B cell (primary cell): Measurements from ENCODE around the gene KCTD17. TPM values are rescaled to one million over a fixed set of nuclear protein-coding genes. Genes with fewer than 3 reads are reported as not detected.

ENCODE experiments used
- ATAC-seq: fragments of 200-7000 bp; cut with Tn5 transposase; one replicate; pipeline ENCODE4 v1.10.0; 2021; ENCODE audit warnings: low read depth, mild to moderate bottlenecking, moderate number of reproducible peaks, moderate library complexity
- CTCF ChIA-PET: fragments of 350-600 bp; sonication (Branson Sonifier 250); formaldehyde crosslinking; loops from one replicate; lab custom pipeline; 2021; ENCODE audit warnings: antibody characterized with exemption, inconsistent platforms; lab: Charles Lee
- POLR2A ChIA-PET: fragments of 350-600 bp; sonication (Branson Sonifier 250); formaldehyde crosslinking; loops from one replicate; lab custom pipeline; 2021; ENCODE audit warnings: antibody characterized with exemption; lab: Charles Lee
- DNase-seq: peaks from one replicate; pipeline ENCODE4 v3.0.0; 2013
- H2AFZ ChIP-seq: 2 replicates; pipeline ENCODE4 v1.6.1; 2012; ENCODE audit warnings: mild to moderate bottlenecking, low read depth, low read length; ENCODE audit not compliant: insufficient read depth, poor library complexity, severe bottlenecking
- H3K27ac ChIP-seq, 2 donors: 1 replicate in 1 of 2; 2 replicates in 1 of 2; pipeline ENCODE4 v1.5.1; 2012 to 2013; ENCODE audit warnings: low read length in 2 of 2, mild to moderate bottlenecking in 2 of 2, moderate library complexity in 1 of 2
- H3K27me3 ChIP-seq, 4 experiments: fragments of 200-600 bp in 1 of 4; sonication (generic) in 1 of 4; replicated peaks in 1 of 4; 1 replicate in 2 of 4; 2 replicates in 2 of 4; pipeline versions ENCODE4 v1.6.1 to v1.7.0; 2013 to 2016; ENCODE audit warnings: low read length in 3 of 4, mild to moderate bottlenecking in 2 of 4, mixed read lengths in 1 of 4, moderate library complexity in 1 of 4; ENCODE audit not compliant: insufficient read depth in 4 of 4, control insufficient read depth in 3 of 4; ENCODE audit errors: control extremely low read depth in 1 of 4
- H3K36me3 ChIP-seq, 2 experiments: replicated peaks in 1 of 2; 1 replicate in 1 of 2; 2 replicates in 1 of 2; pipeline versions ENCODE4 v1.6.1 to v1.7.1; 2013; ENCODE audit warnings: low read length in 1 of 2; ENCODE audit not compliant: insufficient read depth in 2 of 2, control insufficient read depth in 1 of 2; ENCODE audit errors: control extremely low read depth in 1 of 2, extremely low read depth in 1 of 2
- H3K4me1 ChIP-seq, 2 donors: fragments of 200-600 bp in 1 of 2; sonication (generic) in 1 of 2; 1 replicate in 1 of 2; 2 replicates in 1 of 2; pipeline versions ENCODE4 v1.5.1 to v1.6.1; 2013 to 2017; ENCODE audit warnings: low read length in 2 of 2; ENCODE audit not compliant: control insufficient read depth in 2 of 2, insufficient read depth in 2 of 2
- H3K4me2 ChIP-seq: replicated peaks from 2 replicates; pipeline ENCODE3; 2012; ENCODE audit warnings: mild to moderate bottlenecking, low read depth, low read length; ENCODE audit not compliant: poor library complexity, severe bottlenecking
- H3K4me3 ChIP-seq, 5 experiments: fragments of 200-600 bp in 1 of 5; sonication (generic) in 1 of 5; 1 replicate in 3 of 5; 2 replicates in 2 of 5; pipeline versions ENCODE4 v1.5.1 to v1.7.0; 2011 to 2016; ENCODE audit warnings: low read length in 4 of 5, mild to moderate bottlenecking in 4 of 5, low read depth in 2 of 5, control low read depth in 1 of 5, moderate library complexity in 1 of 5; ENCODE audit not compliant: insufficient read depth in 1 of 5; ENCODE audit errors: control extremely low read depth in 1 of 5, extremely low read depth in 1 of 5
- H3K79me2 ChIP-seq: fragments of 200-600 bp; sonication (generic); one replicate; pipeline ENCODE4 v1.6.0; 2016; ENCODE audit warnings: low read length; ENCODE audit not compliant: control insufficient read depth, insufficient read depth
- H3K9ac ChIP-seq: fragments of 200-600 bp; sonication (generic); 2 replicates; pipeline ENCODE4 v1.6.1; 2017; ENCODE audit warnings: mild to moderate bottlenecking, low read length, moderate library complexity
- H3K9me3 ChIP-seq, 3 donors: one replicate each; pipeline versions ENCODE4 v1.6.1 to v1.7.1; 2013; ENCODE audit warnings: low read length in 2 of 3; ENCODE audit not compliant: control insufficient read depth in 2 of 3, insufficient read depth in 1 of 3; ENCODE audit errors: control extremely low read depth in 1 of 3
- H4K20me1 ChIP-seq: 2 replicates; pipeline ENCODE4 v1.6.0; 2012; ENCODE audit warnings: mild to moderate bottlenecking, low read length; ENCODE audit not compliant: insufficient read depth, control insufficient read depth, poor library complexity, severe bottlenecking
- H3K27ac Mint-ChIP-seq: one replicate; pipeline ENCODE4 v1.8.0; 2021; ENCODE audit warnings: mixed read lengths
- H3K27me3 Mint-ChIP-seq: one replicate; pipeline ENCODE4 v1.8.0; 2021; ENCODE audit warnings: mixed read lengths
- H3K4me1 Mint-ChIP-seq: one replicate; pipeline ENCODE4 v1.8.0; 2021; ENCODE audit warnings: mixed read lengths
- H3K4me3 Mint-ChIP-seq: one replicate; pipeline ENCODE4 v1.8.0; 2021; ENCODE audit warnings: mixed read lengths
- H3K9me3 Mint-ChIP-seq: one replicate; pipeline ENCODE4 v1.8.0; 2022; ENCODE audit warnings: mixed read lengths; ENCODE audit not compliant: insufficient read depth
- CTCF ChIP-seq: fragments of 200-600 bp; IDR thresholded peaks from one replicate; pipeline ENCODE4 v1.8.0; 2022; ENCODE audit warnings: antibody characterized with exemption, mild to moderate bottlenecking
- EZH2 ChIP-seq: IDR thresholded peaks from 2 replicates; pipeline ENCODE4 v1.6.1; 2012; ENCODE audit warnings: borderline replicate concordance, low read depth, mild to moderate bottlenecking, moderate library complexity, low read length; ENCODE audit not compliant: insufficient read depth, poor library complexity, severe bottlenecking
- WGBS: methylation state at CpG from one replicate; pipeline ENCODE4 v1.1.5; 2013; ENCODE audit warnings: missing lambda C conversion rate; ENCODE audit not compliant: insufficient coverage; 5-methylcytosine and 5-hydroxymethylcytosine counted together
- intact Hi-C: fragments of 100-400 bp; cut with micrococcal nuclease; formaldehyde crosslinking; loops from one replicate; pipeline ENCODE4 v1.10.0; 2022
- polyA plus RNA-seq: library from polyadenylated mRNA; depleted of rRNA; stranded (reverse); fragments of >200 nt; gene quantifications from 2 replicates; pipeline ENCODE4 v1.2.3, GENCODE V29; 2012
- total RNA-seq, 2 donors: library from RNA; stranded (reverse); fragments of 120-200 nt in 1 of 2; gene quantifications; 1 replicate in 1 of 2; 2 replicates in 1 of 2; pipeline versions ENCODE4 v1.2.3 to v1.2.4, GENCODE V29; 2013 to 2022

KCTD17 gene
- total and polyA plus RNA-seq, 2 donors (not counting 1 experiment from before 2014, with no cell fraction given) = 29.0 to 41.3 TPM

- no peak overlapping the region for H3K27ac ChIP-seq
- 85% methylated on average over 5 of the region's 10 CpGs for WGBS
- H3K27me3 ChIP-seq = peaks cover 0 to 40% (median 12%) of the 10 kb centered on the region in 4 experiments
- ATAC-seq (no peak), DNase-seq (no peak)
- H3K4me1 ChIP-seq = no peaks in the 10 kb centered on the region
- Mint-ChIP-seq H3K27me3 (peaks cover 19% of the 10 kb centered on the region), H3K4me3 (no peak overlapping the region), H3K9me3 (no peaks in the 10 kb centered on the region), H3K4me1 (no peaks in the 10 kb centered on the region), H3K27ac (no peak overlapping the region)
- no peaks in the 10 kb centered on the region for H4K20me1 ChIP-seq
- ChIA-PET CTCF (no interaction called here), POLR2A (no interaction called here)
- no peak overlapping the region for H2AFZ ChIP-seq
- H3K36me3 ChIP-seq = no peaks in the 10 kb centered on the region
- no peak overlapping the region for H3K9ac ChIP-seq
- H3K9me3 ChIP-seq = no peaks in the 10 kb centered on the region
- no peak overlapping the region for H3K4me3 ChIP-seq
- TF ChIP-seq EZH2 (no peak), CTCF (no peak)
- H3K79me2 ChIP-seq = no peaks in the 10 kb centered on the region
- no peak overlapping the region for H3K4me2 ChIP-seq
- intact Hi-C loops = no loop called here
These were observed 15.9 kb downstream of the KCTD17 start for GRCh38 chr22:37067428-37067827.

GRCh38 chr22:37068859-37069258 is 17.3 kb downstream of the KCTD17 start:
- ChIA-PET POLR2A (no interaction called here), CTCF (no interaction called here)
- Histone ChIP-seq H3K9me3 (no peaks in the 10 kb centered on the region), H3K27me3 (peaks cover 0 to 40% (median 12%) of the 10 kb centered on the region in 4 experiments), H3K9ac (no peak overlapping the region), H4K20me1 (no peaks in the 10 kb centered on the region), H3K79me2 (no peaks in the 10 kb centered on the region), H3K4me3 (no peak overlapping the region), H3K27ac (no peak overlapping the region), H3K4me2 (no peak overlapping the region), H2AFZ (no peak overlapping the region), H3K4me1 (no peaks in the 10 kb centered on the region), H3K36me3 (no peaks in the 10 kb centered on the region)
- H3K27ac Mint-ChIP-seq = no peak overlapping the region
- peaks cover 19% of the 10 kb centered on the region for H3K27me3 Mint-ChIP-seq
- 9% methylated on average over 34 of the region's 36 CpGs for WGBS
- H3K4me3 Mint-ChIP-seq = no peak overlapping the region
- no peak for DNase-seq
- no peaks in the 10 kb centered on the region for H3K9me3 Mint-ChIP-seq
- TF ChIP-seq CTCF (no peak), EZH2 (no peak)
- intact Hi-C loops = no loop called here
- ATAC-seq = no peak
- no peaks in the 10 kb centered on the region for H3K4me1 Mint-ChIP-seq
